ENCODE measurements around the gene FBXL17.

FBXL17 gene

GRCh38 chr5:107813559-107813958 is 568.3 kb downstream of the FBXL17 start:
- Histone ChIP-seq H3K36me3 (ENCODE audit: control insufficient read depth in 1 of 2, insufficient read depth in 2 of 2, low read length in 2 of 2) (no peaks in the 10 kb centered on the region), H3K9me3 (ENCODE audit: control insufficient read depth in 1 of 2, low read length in 2 of 2) (no peaks in the 10 kb centered on the region)

GRCh38 chr5:107812570-107813141 is 569.2 kb downstream of the FBXL17 start:
- Histone ChIP-seq H3K4me1 (ENCODE audit: control insufficient read depth in 1 of 2, insufficient read depth in 2 of 2, low read length in 2 of 2) (no peaks in the 10 kb centered on the region), H3K27ac (ENCODE audit: low read depth, low read length) (no peak overlapping the region), H3K4me3 (ENCODE audit: low read depth in 1 of 2, low read length in 2 of 2) (no peak overlapping the region), H3K9ac (ENCODE audit: low read depth in 1 of 2, low read length in 2 of 2) (no peak overlapping the region), H3K27me3 (ENCODE audit: control insufficient read depth in 1 of 2, insufficient read depth in 2 of 2, low read length in 2 of 2) (no peaks in the 10 kb centered on the region), H3K9me3 (ENCODE audit: control insufficient read depth in 1 of 2, low read length in 2 of 2) (no peaks in the 10 kb centered on the region), H3K36me3 (ENCODE audit: control insufficient read depth in 1 of 2, insufficient read depth in 2 of 2, low read length in 2 of 2) (no peaks in the 10 kb centered on the region)

More at GRCh38 chr5:107813559-107813958, 568.3 kb downstream of the FBXL17 start:
- Histone ChIP-seq H3K27ac (ENCODE audit: low read depth, low read length) (no peak overlapping the region), H3K4me3 (ENCODE audit: low read depth in 1 of 2, low read length in 2 of 2) (no peak overlapping the region), H3K9ac (ENCODE audit: low read depth in 1 of 2, low read length in 2 of 2) (no peak overlapping the region), H3K27me3 (ENCODE audit: control insufficient read depth in 1 of 2, insufficient read depth in 2 of 2, low read length in 2 of 2) (no peaks in the 10 kb centered on the region), H3K4me1 (ENCODE audit: control insufficient read depth in 1 of 2, insufficient read depth in 2 of 2, low read length in 2 of 2) (no peaks in the 10 kb centered on the region)

GRCh38 chr5:107809201-107810034 is 572.5 kb downstream of the FBXL17 start:
- H3K27ac ChIP-seq (ENCODE audit: low read depth, low read length): no peak overlapping the region
- no peak overlapping the region for H3K4me3 ChIP-seq (ENCODE audit: low read depth in 1 of 2, low read length in 2 of 2)
- H3K9ac ChIP-seq (ENCODE audit: low read depth in 1 of 2, low read length in 2 of 2): no peak overlapping the region
- H3K4me1 ChIP-seq (ENCODE audit: control insufficient read depth in 1 of 2, insufficient read depth in 2 of 2, low read length in 2 of 2): no peaks in the 10 kb centered on the region
- no peaks in the 10 kb centered on the region for H3K36me3 ChIP-seq (ENCODE audit: control insufficient read depth in 1 of 2, insufficient read depth in 2 of 2, low read length in 2 of 2)
- no peaks in the 10 kb centered on the region for H3K27me3 ChIP-seq (ENCODE audit: control insufficient read depth in 1 of 2, insufficient read depth in 2 of 2, low read length in 2 of 2)
- no peaks in the 10 kb centered on the region for H3K9me3 ChIP-seq (ENCODE audit: control insufficient read depth in 1 of 2, low read length in 2 of 2)

Data from duodenal mucosa (tissue), 2 donors.